AG04450 (cell line): Measurements from ENCODE around the gene NXPH2. TPM values are rescaled to one million over a fixed set of nuclear protein-coding genes. Genes with fewer than 3 reads are reported as not detected.
"Not testable (repeated sequence)": the region's sequence is repeated elsewhere in the genome, so short reads cannot be mapped to it uniquely, and the experiment has no call there.

Source experiments
- CTCF ChIA-PET: fragments of 300-600, 350-600 bp; formaldehyde crosslinking; extraction: SDS; loops from one replicate; lab custom pipeline; 2022; ENCODE audit warnings: antibody characterized with exemption, inconsistent platforms; lab: Charles Lee
- POLR2A ChIA-PET: fragments of 350-600 bp; formaldehyde crosslinking; extraction: SDS; loops from one replicate; lab custom pipeline; 2021; ENCODE audit warnings: antibody characterized with exemption, inconsistent platforms; lab: Yijun Ruan, JAX
- DNase-seq: peaks from one replicate; pipeline ENCODE4 v3.0.0-alpha.2; 2011; ENCODE audit warnings: low read depth, low spot score
- H3K27ac ChIP-seq: one replicate; pipeline ENCODE4 v1.5.1; 2012; ENCODE audit warnings: low read depth, low read length, control low read depth
- H3K27me3 ChIP-seq: one replicate; pipeline ENCODE4 v1.6.0; 2012; ENCODE audit warnings: low read length; ENCODE audit not compliant: control insufficient read depth, insufficient read depth
- H3K4me3 ChIP-seq: 2 replicates; pipeline ENCODE4 v1.5.1; 2011; ENCODE audit warnings: mild to moderate bottlenecking, low read depth, low read length, control low read depth
- H3K9me3 ChIP-seq: 2 replicates; pipeline ENCODE4 v1.5.1; 2012; ENCODE audit warnings: low read length; ENCODE audit not compliant: control insufficient read depth, insufficient read depth
- CTCF ChIP-seq: IDR thresholded peaks from 2 replicates; pipeline ENCODE4 v1.5.1; 2011; ENCODE audit warnings: low read depth, low read length, control low read depth, inconsistent platforms
- polyA plus RNA-seq: library from polyadenylated mRNA; depleted of rRNA; stranded (reverse); fragments of >200 nt; gene quantifications from 2 replicates; pipeline ENCODE4 v1.2.3, GENCODE V29; 2011

NXPH2 gene
- polyA plus RNA-seq, 1 experiment = not detected

DNA sequence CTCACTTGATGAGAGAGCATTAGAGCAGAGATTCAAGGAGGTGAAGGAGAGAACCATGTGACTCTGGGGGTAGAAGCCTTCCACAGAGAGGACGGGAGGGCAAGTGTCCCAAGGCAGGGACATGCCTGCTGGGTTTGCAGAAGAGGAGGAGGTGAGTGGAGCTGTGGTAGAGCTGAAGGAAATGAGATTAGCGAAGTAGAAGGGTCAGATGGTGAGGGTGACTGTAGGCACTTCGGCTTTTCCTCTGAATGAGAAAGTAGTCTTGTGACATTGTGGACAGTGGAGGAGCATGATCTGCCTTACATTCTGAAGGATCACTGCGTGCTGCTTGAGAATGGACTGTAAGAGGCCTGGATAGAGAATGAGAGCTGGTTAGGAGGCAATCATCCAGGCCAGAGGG, 126.0 kb downstream of the NXPH2 start:
- POLR2A ChIA-PET = no interaction called here
- Histone ChIP-seq H3K9me3 (no peaks in the 10 kb centered on the region), H3K27ac (no peak overlapping the region), H3K4me3 (no peak overlapping the region), H3K27me3 (no peaks in the 10 kb centered on the region)
- no peak for DNase-seq
- CTCF ChIA-PET = no interaction called here
- no peak for TF ChIP-seq CTCF

DNA sequence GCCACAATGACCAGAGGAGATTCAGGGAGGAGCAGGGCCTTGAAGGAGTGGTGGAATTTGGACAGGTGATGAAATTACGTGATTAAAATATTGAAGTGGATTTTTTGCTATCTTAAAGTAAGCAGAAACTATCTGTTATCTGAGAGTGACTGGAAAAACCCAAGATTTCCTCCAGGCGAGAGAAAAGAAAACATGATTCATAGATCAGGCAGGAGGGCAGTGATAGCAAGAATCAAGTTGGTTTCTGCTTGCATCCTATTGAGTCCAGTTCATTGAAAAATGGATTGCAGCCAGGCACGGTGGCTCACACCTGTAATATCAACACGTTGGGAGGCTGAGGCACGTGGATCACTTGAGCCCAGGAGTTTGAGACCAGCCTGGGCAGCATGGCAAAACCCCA, 127.8 kb downstream of the NXPH2 start:
- CTCF ChIA-PET = no interaction called here
- POLR2A ChIA-PET = no interaction called here
- no peak for DNase-seq

DNA sequence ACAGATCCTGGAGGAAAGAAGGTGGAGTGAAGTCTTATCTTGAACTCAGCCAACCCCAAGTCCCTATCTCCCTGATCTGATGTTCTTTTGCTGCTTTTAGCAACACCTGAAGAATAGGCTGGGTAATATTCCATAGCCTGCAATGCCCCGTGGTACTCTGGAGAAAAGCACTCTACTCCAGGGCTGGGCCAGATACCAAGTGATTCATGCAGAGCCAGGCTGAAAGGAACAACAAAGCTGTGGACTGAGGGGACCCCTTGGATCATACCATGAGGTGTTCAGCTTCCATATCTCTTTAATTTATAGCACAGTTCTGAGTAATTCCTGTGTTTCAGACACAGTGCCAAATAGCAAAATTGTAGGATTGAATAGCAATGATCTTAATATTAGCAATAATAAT, 130.6 kb downstream of the NXPH2 start:
- CTCF ChIA-PET = no interaction called here

More for the DNA sequence above, 127.8 kb downstream of the NXPH2 start:
- no peaks in the 10 kb centered on the region for H3K27me3 ChIP-seq
- H3K27ac ChIP-seq = no peak overlapping the region
- no peaks in the 10 kb centered on the region for H3K9me3 ChIP-seq
- no peak for TF ChIP-seq CTCF
- no peak overlapping the region for H3K4me3 ChIP-seq

GRCh38 chr2:138648606-138649005, 131.6 kb downstream of the NXPH2 start:
- DNase-seq = no peak
- POLR2A ChIA-PET = no interaction called here
- no peaks in the 10 kb centered on the region for H3K9me3 ChIP-seq
- no peak overlapping the region for H3K4me3 ChIP-seq
- no peaks in the 10 kb centered on the region for H3K27me3 ChIP-seq
- CTCF ChIA-PET = no interaction called here
- no peak for TF ChIP-seq CTCF
- H3K27ac ChIP-seq = no peak overlapping the region

More for the DNA sequence above, 130.6 kb downstream of the NXPH2 start:
- no peak overlapping the region for H3K27ac ChIP-seq
- no peak for DNase-seq
- H3K4me3 ChIP-seq = no peak overlapping the region
- H3K27me3 ChIP-seq = no peaks in the 10 kb centered on the region
- H3K9me3 ChIP-seq = no peaks in the 10 kb centered on the region
- POLR2A ChIA-PET = no interaction called here
- TF ChIP-seq CTCF = no peak

- H3K27me3 ChIP-seq, CTCF ChIA-PET, POLR2A ChIA-PET, H3K4me3 ChIP-seq, H3K9me3 ChIP-seq, DNase-seq, H3K27ac ChIP-seq: not testable (repeated sequence)
Measured at GRCh38 chr2:138644776-138645175, 135.4 kb downstream of the NXPH2 start.
